SK-N-SH treated with all-trans-retinoic acid at 6 μM for 48 hours (cell line): Measurements from ENCODE around the gene ZMYM2.

ENCODE experiments used
- ARNTL ChIP-seq: fragments of 450-650 bp; formaldehyde crosslinking; IDR thresholded peaks from 2 replicates; pipeline ENCODE4 v1.5.0; 2020; ENCODE audit warnings: low read depth, mild to moderate bottlenecking, moderate library complexity, borderline replicate concordance
- OSR1 ChIP-seq: fragments of 250-450 bp; sonication (Bioruptor Pico); IDR thresholded peaks from 2 replicates; pipeline ENCODE4 v1.8.0; 2022; ENCODE audit warnings: moderate library complexity, mild to moderate bottlenecking, inconsistent platforms
- RARB ChIP-seq: fragments of 250-450 bp; sonication (Bioruptor Pico); IDR thresholded peaks from 2 replicates; pipeline ENCODE4 v1.8.0; 2021; ENCODE audit warnings: mild to moderate bottlenecking, moderate library complexity
- TOX ChIP-seq: fragments of 250-450 bp; sonication (Bioruptor Pico); IDR thresholded peaks from 2 replicates; pipeline ENCODE4 v1.8.0; 2021; ENCODE audit warnings: mild to moderate bottlenecking, moderate library complexity, borderline replicate concordance
- ZC3H10 ChIP-seq: fragments of 250-450 bp; sonication (Bioruptor Pico); IDR thresholded peaks from 2 replicates; pipeline ENCODE4 v1.5.1; 2021; ENCODE audit warnings: mild to moderate bottlenecking, moderate library complexity
- ZFP3 ChIP-seq: fragments of 250-450 bp; sonication (Bioruptor Pico); IDR thresholded peaks from 2 replicates; pipeline ENCODE4 v1.5.0; 2020; ENCODE audit warnings: mild to moderate bottlenecking, moderate library complexity
- TF ChIP-seq, protein P1 (sequence below): fragments of 250-450 bp; sonication (Bioruptor Pico); IDR thresholded peaks from 2 replicates; pipeline ENCODE4 v1.8.0; 2020; ENCODE audit warnings: mild to moderate bottlenecking, moderate library complexity, borderline replicate concordance
- TF ChIP-seq, protein P2 (sequence below): fragments of 250-450 bp; sonication (Bioruptor Pico); IDR thresholded peaks from 2 replicates; pipeline ENCODE4 v1.5.0; 2020; ENCODE audit warnings: mild to moderate bottlenecking, moderate library complexity
- TF ChIP-seq, protein P3 (sequence below): fragments of 250-450 bp; sonication (Bioruptor Pico); IDR thresholded peaks from 2 replicates; pipeline ENCODE4 v1.5.1; 2020; ENCODE audit warnings: low read depth, mild to moderate bottlenecking, moderate library complexity

DNA sequence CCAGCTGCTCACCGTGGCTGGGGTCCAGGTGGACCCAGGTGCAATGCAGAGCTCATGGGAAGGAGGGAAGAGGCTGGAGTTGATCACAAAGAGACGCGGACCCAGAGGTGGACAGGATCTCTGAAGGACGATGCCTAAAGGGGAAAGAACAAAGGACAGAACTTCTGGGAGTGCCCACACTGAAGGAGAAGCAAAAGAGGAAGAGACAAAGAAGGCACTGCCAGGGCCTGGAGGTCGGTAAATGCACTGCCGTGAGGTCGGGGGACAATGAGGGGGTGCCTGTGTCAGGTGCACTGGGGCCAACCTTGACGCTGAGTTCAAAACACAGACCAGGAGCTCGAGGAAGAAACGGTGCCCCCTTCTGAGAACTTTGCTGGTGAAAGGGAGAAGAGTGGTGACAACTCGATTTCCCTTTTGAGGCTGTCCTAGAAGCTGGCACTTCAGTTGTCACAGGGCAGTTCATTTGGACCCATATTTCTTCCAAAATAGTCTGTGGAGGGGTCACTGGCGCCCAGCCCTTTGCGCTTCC is 146.7 kb downstream of the ZMYM2 start:
- no peak for TF ChIP-seq ARNTL
- no peak for TF ChIP-seq RARB
- TF ChIP-seq, protein P1, sequence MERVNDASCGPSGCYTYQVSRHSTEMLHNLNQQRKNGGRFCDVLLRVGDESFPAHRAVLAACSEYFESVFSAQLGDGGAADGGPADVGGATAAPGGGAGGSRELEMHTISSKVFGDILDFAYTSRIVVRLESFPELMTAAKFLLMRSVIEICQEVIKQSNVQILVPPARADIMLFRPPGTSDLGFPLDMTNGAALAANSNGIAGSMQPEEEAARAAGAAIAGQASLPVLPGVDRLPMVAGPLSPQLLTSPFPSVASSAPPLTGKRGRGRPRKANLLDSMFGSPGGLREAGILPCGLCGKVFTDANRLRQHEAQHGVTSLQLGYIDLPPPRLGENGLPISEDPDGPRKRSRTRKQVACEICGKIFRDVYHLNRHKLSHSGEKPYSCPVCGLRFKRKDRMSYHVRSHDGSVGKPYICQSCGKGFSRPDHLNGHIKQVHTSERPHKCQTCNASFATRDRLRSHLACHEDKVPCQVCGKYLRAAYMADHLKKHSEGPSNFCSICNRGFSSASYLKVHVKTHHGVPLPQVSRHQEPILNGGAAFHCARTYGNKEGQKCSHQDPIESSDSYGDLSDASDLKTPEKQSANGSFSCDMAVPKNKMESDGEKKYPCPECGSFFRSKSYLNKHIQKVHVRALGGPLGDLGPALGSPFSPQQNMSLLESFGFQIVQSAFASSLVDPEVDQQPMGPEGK (CRISPR knock-in tag), result no peak
- no peak for TF ChIP-seq ZFP3 (CRISPR knock-in tag)
- TF ChIP-seq, protein P2, sequence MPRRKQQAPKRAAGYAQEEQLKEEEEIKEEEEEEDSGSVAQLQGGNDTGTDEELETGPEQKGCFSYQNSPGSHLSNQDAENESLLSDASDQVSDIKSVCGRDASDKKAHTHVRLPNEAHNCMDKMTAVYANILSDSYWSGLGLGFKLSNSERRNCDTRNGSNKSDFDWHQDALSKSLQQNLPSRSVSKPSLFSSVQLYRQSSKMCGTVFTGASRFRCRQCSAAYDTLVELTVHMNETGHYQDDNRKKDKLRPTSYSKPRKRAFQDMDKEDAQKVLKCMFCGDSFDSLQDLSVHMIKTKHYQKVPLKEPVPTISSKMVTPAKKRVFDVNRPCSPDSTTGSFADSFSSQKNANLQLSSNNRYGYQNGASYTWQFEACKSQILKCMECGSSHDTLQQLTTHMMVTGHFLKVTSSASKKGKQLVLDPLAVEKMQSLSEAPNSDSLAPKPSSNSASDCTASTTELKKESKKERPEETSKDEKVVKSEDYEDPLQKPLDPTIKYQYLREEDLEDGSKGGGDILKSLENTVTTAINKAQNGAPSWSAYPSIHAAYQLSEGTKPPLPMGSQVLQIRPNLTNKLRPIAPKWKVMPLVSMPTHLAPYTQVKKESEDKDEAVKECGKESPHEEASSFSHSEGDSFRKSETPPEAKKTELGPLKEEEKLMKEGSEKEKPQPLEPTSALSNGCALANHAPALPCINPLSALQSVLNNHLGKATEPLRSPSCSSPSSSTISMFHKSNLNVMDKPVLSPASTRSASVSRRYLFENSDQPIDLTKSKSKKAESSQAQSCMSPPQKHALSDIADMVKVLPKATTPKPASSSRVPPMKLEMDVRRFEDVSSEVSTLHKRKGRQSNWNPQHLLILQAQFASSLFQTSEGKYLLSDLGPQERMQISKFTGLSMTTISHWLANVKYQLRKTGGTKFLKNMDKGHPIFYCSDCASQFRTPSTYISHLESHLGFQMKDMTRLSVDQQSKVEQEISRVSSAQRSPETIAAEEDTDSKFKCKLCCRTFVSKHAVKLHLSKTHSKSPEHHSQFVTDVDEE (CRISPR knock-in tag), result no peak
- TF ChIP-seq, protein P3, sequence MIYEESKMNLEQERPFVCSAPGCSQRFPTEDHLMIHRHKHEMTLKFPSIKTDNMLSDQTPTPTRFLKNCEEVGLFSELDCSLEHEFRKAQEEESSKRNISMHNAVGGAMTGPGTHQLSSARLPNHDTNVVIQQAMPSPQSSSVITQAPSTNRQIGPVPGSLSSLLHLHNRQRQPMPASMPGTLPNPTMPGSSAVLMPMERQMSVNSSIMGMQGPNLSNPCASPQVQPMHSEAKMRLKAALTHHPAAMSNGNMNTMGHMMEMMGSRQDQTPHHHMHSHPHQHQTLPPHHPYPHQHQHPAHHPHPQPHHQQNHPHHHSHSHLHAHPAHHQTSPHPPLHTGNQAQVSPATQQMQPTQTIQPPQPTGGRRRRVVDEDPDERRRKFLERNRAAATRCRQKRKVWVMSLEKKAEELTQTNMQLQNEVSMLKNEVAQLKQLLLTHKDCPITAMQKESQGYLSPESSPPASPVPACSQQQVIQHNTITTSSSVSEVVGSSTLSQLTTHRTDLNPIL (CRISPR knock-in tag), result no peak
- no peak for TF ChIP-seq TOX
- TF ChIP-seq OSR1 (CRISPR knock-in tag), result no peak
- TF ChIP-seq ZC3H10, result no peak
